GM10248 (cell line): Measurements from ENCODE around the gene KCNMA1.

Experiments
- CTCF ChIA-PET: fragments of 300-600 bp; sonication (Branson Sonifier 250); formaldehyde crosslinking; extraction: SDS; loops from one replicate; lab custom pipeline; 2021; ENCODE audit warnings: antibody characterized with exemption; lab: Yijun Ruan, JAX
- POLR2A ChIA-PET: fragments of 350-650 bp; sonication (Branson Sonifier 250); formaldehyde crosslinking; extraction: SDS; loops from one replicate; lab custom pipeline; 2020; ENCODE audit warnings: antibody characterized with exemption; lab: Yijun Ruan, JAX
- DNase-seq: peaks from one replicate; pipeline ENCODE4 v3.0.0; 2012; ENCODE audit errors: extremely low spot score
- CTCF ChIP-seq: IDR thresholded peaks from 2 replicates; pipeline ENCODE4 v1.5.1; 2012; ENCODE audit warnings: mild to moderate bottlenecking, low read depth; ENCODE audit errors: extremely low read depth, missing control alignments, control extremely low read depth

The KCNMA1 gene

GRCh38 chr10:77308084-77308732, 329.4 kb downstream of the KCNMA1 start:
- ChIA-PET POLR2A (no interaction called here), CTCF (interaction anchor here (1.4 kb wide), 1 partner anchor 14 kb away, joined by 3 read pairs; no protein-coding TSS in a partner anchor)
- TF ChIP-seq CTCF = no peak
- DNase-seq = no peak

GRCh38 chr10:77306666-77307065, 330.9 kb downstream of the KCNMA1 start:
- no peak for DNase-seq
- CTCF ChIA-PET = no interaction called here
- POLR2A ChIA-PET = no interaction called here
- TF ChIP-seq CTCF = no peak

DNA sequence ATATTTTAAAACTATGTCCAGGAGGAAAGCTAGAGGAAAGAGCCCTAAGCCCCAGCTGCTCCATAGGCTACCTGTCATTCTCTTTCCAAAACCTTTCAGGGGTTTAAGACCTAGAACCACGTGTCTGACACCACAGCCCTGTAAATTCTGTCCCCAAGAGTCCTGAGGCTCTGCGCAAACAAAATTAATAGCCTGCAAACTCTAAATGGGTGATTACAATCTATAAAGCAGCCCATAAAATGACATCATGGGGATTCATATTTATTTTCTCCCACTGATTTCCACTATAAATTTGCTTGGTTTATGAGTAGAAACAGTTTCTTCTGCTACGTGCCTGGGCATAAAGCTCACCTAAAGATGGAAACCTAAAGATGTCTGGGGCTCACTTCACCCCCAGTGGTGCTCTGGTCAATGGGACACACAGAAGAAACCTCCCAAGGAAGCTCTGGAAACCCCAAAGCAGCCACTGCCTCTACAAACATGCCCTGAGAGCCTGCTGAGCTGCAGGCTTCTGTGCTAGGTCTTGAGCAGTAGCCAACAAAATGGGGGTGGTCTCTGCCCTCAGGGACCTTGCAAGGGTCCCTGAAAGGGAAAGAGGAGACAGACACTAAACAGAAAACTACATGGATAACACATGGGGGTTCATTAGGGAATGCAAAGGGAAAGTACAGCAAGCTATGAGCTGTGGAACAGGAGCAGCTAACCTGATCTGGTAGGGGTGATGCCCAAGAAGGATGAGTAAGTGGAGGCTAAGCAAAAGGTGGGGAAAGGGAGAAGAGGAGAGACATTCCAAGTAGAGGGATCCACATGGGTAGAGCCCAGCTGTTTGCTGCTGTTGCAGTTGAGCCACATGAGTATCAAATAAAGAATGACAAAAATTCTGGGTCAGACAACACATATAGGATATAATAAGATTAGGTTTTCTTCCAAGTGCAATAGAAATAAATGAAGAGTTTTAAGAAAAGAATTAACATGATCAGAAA, 331.7 kb downstream of the KCNMA1 start:
- CTCF ChIA-PET = interaction anchor here (1.5 kb wide), 2 partner anchors 9 to 12 kb away, joined by 3 read pairs; no protein-coding TSS in a partner anchor
- no peak for DNase-seq
- TF ChIP-seq CTCF = no peak
- POLR2A ChIA-PET = no interaction called here

DNA sequence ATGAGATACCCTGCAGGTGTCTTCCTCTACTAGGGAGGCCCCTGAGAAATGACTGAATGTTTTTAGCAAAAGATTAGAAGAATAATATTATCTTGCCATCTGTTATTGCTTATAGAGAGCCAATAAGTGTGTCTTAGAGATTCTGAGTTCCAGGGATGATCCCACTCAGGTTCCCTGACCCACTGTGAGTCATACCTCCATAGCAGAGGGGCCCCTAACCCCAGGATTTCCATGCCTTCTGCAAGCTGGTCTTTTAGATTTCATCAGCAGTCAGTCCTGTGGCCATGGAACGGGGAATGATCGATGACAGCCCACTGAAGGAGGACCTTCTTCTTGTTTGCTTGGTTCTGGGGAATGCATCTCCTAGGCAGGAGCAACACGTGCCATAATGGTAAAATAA, 333.4 kb downstream of the KCNMA1 start:
- no peak for TF ChIP-seq CTCF
- ChIA-PET POLR2A (no interaction called here), CTCF (no interaction called here)
- DNase-seq = no peak

- no peak for TF ChIP-seq CTCF
- CTCF ChIA-PET = interaction anchor here (1.0 to 1.6 kb wide), 2 partner anchors 8 to 13 kb away, joined by 3 to 4 read pairs; no protein-coding TSS in a partner anchor
- POLR2A ChIA-PET = no interaction called here
- no peak for DNase-seq
Measured at GRCh38 chr10:77301305-77301730, 336.3 kb downstream of the KCNMA1 start.

- CTCF ChIA-PET = no interaction called here
- no peak for TF ChIP-seq CTCF
- no peak for DNase-seq
- POLR2A ChIA-PET = no interaction called here
Measured at GRCh38 chr10:77300682-77301302, 336.8 kb downstream of the KCNMA1 start.
